Measurements from ENCODE around the gene ZNF189.

DNA sequence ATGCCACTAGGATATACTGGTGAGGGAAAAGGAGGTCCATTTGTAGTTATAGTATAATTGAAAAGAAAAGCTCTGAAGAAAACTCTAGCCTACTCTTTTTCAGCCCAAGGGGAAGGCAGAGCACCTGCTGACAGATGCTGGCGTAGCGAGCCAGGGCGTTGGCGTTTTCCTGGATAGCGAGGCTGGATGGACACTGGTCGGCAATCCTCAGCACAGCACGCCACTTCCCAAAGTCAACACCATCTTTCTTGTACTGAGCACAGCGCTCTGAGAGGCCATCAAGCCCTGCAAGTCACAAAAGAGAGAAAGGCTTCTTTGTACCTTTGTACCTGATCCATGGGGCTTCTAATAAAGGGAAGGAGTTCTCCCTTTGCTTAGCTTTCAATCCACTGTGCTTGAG lies 28.7 kb downstream of the ZNF189 start:
- TF ChIP-seq EZH2 (optimal IDR thresholded peaks at IDR 0.05; ENCODE audit: low read depth, low read length) (no peak), EZH2phosphoT487 (IDR thresholded peaks at IDR 0.05; ENCODE audit: low read length) (no peak)
- TF ChIP-seq, protein P1, sequence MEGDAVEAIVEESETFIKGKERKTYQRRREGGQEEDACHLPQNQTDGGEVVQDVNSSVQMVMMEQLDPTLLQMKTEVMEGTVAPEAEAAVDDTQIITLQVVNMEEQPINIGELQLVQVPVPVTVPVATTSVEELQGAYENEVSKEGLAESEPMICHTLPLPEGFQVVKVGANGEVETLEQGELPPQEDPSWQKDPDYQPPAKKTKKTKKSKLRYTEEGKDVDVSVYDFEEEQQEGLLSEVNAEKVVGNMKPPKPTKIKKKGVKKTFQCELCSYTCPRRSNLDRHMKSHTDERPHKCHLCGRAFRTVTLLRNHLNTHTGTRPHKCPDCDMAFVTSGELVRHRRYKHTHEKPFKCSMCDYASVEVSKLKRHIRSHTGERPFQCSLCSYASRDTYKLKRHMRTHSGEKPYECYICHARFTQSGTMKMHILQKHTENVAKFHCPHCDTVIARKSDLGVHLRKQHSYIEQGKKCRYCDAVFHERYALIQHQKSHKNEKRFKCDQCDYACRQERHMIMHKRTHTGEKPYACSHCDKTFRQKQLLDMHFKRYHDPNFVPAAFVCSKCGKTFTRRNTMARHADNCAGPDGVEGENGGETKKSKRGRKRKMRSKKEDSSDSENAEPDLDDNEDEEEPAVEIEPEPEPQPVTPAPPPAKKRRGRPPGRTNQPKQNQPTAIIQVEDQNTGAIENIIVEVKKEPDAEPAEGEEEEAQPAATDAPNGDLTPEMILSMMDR (IDR thresholded peaks at IDR 0.05; ENCODE audit: low read length) = no peak

All from MM.1S (cell line).